D341Med (cell line): ENCODE measurements around the gene SEMA7A.
"Not testable (repeated sequence)": the region's sequence is repeated elsewhere in the genome, so short reads cannot be mapped to it uniquely, and the experiment has no call there.

Experiments used
- DNase-seq: peaks from one replicate; pipeline ENCODE4 v3.0.0; 2012; ENCODE audit warnings: low spot score

SEMA7A gene

DNA sequence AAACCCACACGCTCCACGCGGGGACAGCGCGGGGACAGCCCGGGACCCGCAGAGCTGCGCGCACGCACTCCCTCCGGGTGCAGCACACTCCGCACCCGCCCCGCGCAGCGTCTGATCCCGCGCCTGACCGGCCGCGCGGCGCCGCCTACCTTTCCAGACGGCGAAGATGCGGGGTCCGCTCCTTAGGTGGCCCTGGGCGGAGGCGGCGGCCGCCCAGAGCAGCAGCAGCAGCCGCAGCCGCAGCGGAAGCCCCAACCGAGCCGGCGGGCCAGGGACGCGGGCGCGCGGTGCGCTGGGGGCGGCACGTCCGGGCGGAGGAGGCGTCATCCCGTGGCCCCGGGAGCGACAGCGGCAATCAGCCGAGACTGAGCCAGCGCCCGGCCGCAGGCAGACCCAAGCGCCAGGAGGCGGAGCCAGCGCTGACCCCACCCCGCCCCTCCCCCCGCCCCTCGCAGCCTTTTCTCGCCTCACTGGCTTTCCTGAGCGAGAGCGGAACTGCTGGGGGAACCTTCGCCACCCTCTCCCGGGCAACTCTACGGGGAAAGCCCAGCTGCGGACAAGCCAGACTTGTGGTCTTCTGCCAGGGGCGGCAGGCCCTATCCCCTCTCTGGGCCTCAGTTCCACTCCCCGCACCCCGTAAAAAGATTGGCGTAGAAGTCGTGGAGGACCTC lies at the start of gene SEMA7A:
SEMA7A (minus strand) TSS at position 367 of the 671 bp plus-strand sequence; CDS start at position 327, 40 bp downstream.
- DNase-seq: peak; percentile 88

- DNase-seq: no peak
Observed at GRCh38 chr15:74482661-74483060, 48.9 kb upstream of the SEMA7A start.

- not testable (repeated sequence) for DNase-seq
Observed at GRCh38 chr15:74480364-74480763, 46.6 kb upstream of the SEMA7A start.

DNA sequence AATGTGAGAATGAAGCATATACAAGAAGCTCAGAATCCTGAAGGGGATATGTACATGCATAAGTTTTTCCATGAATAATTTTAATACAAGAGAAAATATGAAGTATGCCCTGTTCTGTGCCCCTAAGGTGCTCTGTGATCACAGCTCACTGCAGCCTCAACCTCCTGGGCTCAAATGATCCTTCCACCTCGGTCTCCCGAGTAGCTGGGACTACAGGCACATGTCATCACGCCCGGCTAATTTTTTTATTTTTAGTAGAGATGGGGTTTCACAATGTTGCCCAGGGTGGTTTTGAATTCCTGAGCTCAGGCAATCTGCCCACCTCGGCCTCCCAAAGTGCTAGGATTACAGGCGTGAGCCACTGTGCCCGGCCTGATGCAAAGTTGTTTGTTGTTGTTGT lies 37.9 kb upstream of the SEMA7A start:
- DNase-seq: not testable (repeated sequence)

- no peak for DNase-seq
Observed at GRCh38 chr15:74470631-74471395, 37.1 kb upstream of the SEMA7A start.

DNA sequence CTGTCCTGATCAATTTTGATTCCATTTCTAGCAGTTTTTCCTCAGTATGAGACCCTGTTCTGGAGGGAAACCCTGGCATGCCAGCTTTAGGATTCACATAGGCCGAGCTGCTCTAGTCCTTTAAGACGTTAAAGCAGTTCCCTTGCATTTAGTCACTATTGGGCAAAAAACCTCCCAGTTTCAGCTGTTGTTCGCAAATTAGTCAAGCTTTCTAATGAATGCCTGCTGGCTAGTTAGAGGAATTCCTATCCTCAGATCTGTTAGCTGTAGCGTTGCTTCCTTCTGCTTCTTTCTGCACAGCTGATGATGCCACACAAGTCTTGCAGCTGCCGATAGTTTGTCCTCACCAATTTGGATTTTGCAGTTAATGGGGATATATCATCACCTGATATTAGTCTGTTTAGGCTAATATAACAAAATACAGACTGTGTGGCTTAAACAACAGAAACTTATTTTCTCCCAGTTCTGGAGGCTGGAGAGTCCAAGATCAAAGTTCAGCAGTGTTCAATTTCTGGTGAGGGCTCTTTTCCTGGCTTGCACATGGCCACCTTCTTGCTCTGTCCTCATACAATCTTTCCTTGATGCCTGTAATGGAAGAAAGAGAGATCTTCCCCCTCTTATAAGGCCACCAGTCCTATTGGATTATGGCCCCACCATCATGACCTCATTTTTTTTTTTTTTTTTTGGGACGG lies 34.7 kb upstream of the SEMA7A start:
- DNase-seq: no peak

DNA sequence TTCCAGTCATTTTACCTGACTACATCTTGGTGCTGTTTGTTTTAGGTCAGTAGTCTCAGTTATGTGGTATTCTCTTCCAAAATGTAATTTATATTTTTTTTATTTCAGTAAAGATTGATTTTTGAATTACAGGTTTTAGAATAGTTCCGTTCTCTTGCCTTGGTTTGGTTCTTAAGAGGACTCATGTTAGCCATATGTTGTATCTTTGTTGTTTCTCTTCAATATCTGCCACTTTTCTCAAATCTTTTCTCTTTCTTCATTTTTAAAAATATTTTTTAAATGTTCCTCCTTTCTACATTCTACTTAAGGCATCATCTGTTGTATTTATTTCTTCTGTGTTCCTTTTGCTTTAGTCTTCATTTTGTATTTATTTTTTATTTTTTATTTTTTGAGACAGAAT lies 32.8 kb upstream of the SEMA7A start:
- DNase-seq: no peak

GRCh38 chr15:74464897-74465296 lies 31.1 kb upstream of the SEMA7A start:
- no peak for DNase-seq

GRCh38 chr15:74464216-74464615 lies 30.5 kb upstream of the SEMA7A start:
- DNase-seq: no peak

DNA sequence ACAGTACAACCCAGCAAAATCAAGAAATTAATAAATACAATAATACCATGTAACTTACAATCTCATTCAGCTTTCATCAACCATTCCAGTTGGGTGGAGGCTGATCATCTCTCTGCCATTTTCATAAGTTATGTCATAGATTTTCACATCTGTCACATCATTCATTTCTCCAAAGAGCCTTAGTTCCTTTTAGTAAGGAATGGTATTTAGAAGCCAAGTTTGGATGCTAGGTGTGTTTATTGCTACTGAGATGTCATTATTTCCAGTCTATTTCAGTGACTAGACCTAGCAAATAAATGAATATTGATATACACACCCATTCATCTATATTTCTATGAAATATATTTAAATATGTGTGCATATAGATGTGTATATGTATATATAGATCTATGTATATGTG lies 29.9 kb upstream of the SEMA7A start:
- no peak for DNase-seq

GRCh38 chr15:74461847-74462511 lies 28.2 kb upstream of the SEMA7A start:
- no peak for DNase-seq

DNA sequence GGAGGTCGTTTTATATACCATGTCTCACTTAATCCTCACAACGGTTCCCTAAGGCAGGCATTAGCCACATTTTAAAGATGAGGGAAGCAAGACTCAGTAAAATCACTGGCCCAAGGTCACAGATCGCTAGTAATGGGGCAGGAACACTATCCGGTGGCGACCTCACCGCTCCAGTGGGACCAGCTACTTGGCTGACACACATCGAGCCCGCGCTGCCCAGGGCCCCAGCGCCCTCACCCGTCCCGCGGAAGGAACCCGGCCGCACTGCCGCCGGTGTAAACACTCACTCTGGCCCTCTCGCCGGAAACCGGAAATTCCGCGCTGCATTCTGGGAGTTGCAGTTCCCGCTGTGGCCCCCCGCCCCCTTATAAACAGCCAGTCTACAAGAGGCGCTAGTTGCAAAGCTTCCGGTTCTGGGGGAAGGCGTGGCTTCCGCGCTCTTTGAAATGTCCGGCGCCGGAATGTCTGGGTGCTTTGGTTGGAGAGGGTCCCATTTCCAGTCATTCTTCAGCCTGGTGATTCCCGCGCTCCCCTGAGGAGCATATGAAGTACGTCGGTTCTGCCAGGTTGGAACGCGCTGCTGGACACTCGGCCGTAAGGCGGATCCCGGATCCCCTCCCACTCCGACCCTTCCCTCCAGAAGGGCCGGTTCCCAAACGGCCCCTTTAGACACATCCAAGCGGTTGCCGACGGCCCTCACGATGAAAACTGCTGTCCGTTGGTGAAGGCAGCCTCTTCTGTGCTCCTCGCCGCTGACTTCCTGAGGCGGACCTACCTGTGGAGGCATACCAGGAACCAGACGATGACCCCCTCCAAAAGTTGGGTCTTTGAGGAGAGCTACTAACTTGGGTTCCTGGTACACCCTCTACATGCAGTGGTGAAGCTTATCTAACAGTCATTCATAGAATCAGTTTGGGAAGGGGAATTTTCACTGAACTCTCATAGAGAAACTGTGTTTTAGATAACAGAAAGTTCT lies 27.4 kb upstream of the SEMA7A start, which contains the start of gene UBL7:
UBL7 (minus strand) TSS at position 290 of the 976 bp plus-strand sequence. CDS start 2,293 bp downstream, outside the sequence.
- DNase-seq: peak; percentile 95

GRCh38 chr15:74460298-74460697 lies 26.5 kb upstream of the SEMA7A start:
- DNase-seq: no peak

DNA sequence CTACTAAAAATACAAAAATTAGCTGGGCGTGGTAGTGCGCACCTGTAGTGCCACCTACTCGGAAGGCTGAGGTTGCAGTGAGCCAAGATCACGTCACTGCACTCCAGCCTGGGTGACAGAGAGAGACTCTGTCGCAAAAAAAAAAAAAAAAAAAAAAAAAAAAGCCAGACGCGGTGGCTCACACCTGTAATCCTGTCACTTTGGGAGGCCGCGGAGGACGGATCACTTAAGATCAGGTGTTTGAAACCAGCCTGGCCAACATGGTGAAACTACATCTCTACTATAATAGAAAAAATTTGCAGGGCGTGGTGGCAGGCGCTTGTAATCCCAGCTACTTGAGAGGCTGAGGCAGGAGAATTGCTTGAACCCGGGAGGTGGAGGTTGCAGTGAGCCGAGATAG lies 26.0 kb upstream of the SEMA7A start:
- not testable (repeated sequence) for DNase-seq

- peak; percentile 61 for DNase-seq
Observed at GRCh38 chr15:74458473-74458872, 24.7 kb upstream of the SEMA7A start.

GRCh38 chr15:74457036-74457435 lies 23.3 kb upstream of the SEMA7A start:
- DNase-seq: not testable (repeated sequence)

GRCh38 chr15:74454764-74455500 lies 21.2 kb upstream of the SEMA7A start:
- no peak for DNase-seq

DNA sequence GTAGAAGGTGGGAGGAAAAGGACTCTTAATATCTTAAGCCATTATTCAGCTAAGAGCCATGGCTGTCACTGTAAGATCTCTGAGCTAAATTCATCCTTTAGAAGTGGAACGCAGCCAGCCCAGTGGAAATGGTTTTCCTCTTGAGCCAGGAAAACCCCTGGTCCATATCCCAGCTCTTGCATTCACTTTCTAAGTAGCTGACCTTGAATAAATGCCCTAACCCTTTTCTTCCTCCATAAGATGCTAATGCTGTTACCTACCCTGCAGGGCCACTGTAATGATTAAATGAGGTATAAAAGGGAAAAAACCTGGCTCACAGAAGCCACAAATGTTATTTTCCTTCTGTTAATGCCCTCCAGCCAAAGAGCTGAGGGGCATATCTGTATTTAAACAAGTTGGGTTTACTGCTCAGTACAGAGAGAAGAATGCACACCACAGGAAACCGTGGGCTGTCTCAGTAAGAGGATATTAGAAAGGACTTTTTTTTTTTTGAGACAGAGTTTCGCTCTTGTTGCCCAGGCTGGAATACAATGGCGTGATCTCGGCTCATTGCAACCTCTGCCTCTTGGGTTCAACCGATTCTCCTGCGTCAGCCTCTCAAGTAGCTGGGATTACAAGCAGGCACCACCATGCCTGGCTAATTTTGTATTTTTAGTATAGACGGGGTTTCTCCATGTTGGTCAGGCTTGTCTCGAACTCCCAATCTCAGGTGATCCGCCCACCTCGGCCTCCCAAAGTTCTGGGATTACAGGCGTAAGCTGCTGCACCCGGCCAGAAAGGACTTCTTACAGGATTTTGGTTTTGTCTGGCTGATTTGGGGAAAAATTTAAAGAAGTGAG lies 20.4 kb upstream of the SEMA7A start:
- DNase-seq: no peak
